NCI-H748 (cell line): Measurements from ENCODE around the gene LTBP3.

Experiments used
- DNase-seq: peaks from one replicate; lab custom pipeline; 2025; ENCODE audit not compliant: unreplicated experiment; lab: John Stamatoyannopoulos, UW

LTBP3 gene

DNA sequence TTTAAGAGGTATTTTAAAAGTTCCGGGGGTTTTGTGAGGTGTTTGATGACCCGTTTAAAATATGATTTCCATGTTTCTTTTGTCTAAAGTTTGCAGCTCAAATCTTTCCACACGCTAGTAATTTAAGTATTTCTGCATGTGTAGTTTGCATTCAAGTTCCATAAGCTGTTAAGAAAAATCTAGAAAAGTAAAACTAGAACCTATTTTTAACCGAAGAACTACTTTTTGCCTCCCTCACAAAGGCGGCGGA lies 59.5 kb downstream of the LTBP3 start:
- no peak for DNase-seq

DNA sequence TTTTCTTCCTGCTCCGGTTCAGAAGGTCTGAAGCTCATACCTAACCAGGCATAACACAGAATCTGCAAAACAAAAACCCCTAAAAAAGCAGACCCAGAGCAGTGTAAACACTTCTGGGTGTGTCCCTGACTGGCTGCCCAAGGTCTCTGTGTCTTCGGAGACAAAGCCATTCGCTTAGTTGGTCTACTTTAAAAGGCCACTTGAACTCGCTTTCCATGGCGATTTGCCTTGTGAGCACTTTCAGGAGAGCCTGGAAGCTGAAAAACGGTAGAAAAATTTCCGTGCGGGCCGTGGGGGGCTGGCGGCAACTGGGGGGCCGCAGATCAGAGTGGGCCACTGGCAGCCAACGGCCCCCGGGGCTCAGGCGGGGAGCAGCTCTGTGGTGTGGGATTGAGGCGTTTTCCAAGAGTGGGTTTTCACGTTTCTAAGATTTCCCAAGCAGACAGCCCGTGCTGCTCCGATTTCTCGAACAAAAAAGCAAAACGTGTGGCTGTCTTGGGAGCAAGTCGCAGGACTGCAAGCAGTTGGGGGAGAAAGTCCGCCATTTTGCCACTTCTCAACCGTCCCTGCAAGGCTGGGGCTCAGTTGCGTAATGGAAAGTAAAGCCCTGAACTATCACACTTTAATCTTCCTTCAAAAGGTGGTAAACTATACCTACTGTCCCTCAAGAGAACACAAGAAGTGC lies 60.0 kb downstream of the LTBP3 start:
- DNase-seq = peak; percentile 78

DNA sequence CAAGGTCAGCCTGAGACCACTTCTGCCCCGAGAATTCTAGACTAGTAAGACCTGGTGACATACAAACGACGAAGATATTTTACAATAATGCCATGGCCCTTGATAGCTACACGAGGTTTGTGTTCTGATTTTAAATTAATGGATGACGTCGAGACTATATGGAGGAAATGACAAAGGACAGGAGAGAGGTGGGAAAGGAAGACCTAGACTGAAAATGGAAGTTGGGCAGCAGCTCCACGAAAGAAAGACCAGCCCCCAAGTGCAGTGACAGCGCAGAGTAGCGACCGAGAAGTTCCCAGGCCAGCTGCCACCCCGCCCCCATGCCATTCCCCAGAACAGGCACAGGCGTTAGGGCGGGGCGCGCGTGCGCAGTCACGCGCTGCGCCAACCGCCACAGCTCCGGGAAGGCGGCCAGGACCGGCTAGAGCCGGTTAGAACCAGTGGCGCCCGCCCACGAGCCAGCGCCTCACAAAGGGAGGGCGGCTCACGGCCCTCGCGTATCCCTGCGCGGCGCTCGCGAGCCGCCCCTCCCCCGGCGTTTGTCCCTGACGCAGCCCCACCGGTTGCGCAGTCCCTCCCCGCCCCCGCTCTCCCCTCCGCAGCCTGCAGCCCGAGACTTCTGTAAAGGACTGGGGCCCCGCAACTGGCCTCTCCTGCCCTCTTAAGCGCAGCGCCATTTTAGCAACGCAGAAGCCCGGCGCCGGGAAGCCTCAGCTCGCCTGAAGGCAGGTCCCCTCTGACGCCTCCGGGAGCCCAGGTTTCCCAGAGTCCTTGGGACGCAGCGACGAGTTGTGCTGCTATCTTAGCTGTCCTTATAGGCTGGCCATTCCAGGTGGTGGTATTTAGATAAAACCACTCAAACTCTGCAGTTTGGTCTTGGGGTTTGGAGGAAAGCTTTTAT lies 60.8 kb downstream of the LTBP3 start:
- DNase-seq = peak; percentile 99

DNA sequence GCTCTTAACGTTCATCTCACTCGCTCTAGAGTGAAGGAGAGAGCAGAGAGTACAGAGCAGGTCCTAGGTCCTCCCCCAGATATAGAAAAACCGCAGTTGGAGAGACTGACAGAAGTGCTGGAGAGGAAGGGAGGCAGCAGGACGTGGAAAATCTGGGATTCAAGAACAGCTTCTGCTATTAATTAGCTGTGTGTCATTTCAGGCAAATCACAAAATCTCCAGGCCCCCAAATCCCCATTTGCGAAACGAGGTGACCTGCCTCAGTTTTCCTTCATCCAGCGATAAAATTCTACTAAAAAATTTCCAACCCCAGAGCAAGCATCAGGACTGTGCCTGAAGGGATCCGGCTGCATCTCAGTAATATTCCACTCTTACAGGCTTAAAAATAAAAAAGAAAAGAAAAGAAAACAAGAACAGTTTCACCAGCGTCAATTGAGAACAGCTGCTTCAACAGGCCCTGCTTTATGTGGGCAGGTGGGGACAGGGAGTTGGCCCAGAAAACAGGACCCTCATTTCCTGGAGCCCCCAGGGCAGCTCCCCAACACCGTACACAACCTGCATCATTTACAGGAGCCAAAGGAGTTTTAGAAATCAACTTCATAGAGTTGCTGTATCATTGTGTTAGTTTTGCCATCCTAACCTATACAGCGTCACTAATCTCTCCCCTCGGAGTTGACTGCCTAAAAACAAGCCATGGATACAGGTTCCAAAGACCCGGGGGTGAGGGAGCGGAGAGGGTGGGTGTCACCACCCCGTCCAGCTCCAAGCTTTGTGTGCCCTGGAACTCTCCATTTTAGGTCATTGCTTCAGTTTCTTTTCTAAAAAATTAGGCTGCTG lies 61.6 kb downstream of the LTBP3 start:
- peak; percentile 53 for DNase-seq

DNA sequence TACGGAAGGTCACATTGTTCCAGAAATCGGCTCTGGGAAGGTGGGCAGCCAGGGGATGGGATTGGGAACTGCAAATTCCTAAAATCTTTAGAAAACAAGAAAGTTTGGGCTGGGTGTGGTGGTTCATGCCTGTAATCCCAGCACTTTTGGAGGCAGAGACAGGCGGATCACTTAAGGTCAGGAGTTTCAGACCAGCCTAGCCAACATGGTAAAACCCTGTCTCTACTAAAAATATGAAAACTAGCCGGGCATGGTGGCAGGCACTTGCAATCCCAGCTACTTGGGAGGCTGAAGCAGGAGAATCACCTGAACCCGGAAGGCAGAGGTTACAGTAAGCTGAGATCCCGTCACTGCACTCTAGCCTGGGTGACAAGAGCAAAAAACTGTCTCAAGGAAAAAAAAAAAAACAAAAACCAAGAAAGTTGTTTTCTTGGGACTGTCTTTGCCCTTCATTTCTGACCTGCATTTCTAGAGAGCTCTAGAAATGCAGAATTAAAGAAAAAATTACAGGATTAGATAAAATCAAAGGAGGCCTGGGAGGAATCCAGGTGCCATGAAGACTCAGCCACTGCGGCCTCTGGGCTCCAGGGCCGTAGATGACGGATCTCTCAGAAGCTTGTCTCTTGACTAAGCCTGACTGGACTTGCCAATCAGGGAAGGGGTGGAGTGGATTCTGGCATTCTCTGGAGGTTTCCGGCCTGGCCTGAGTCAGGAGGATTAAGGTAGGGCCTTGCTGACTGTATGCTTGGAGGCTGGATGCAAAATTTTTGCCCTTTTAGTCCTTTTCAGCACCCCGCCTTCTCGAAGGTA lies 64.6 kb downstream of the LTBP3 start:
- no peak for DNase-seq

DNA sequence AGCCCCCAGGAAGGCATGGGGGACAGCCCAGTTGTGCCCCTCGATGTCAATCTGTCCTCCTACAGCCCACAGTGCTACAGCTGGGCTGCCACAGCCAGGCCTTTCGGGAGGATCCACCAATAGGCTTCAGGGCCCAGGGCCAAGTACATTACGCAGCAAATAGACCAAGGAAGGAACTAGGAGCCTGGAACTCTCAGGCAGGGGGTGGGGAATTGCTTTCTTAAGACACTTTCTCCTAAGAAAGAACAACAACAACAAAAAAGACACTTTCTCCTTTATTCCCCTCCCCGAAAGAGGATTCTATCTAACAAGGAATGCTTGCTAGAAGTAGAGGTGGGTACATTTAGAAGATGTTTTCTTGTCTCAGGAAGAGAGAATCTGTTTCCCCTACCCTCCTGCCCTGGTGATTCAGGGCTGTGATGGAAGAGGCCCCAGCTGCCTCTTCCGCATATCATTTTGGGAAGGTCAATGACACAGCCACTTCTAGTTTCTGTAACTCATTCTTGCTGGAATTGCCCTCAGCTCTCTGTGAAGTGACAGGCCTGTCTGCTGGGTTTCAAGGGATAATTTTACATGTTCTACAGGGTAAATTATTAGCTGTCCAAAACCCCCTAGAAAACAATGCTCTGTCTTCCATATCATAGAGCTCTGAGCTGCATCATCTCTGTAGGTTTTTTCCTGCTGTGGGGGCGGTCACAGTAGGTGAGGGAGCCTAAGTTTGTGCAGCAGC lies 65.4 kb downstream of the LTBP3 start:
- DNase-seq = no peak

DNA sequence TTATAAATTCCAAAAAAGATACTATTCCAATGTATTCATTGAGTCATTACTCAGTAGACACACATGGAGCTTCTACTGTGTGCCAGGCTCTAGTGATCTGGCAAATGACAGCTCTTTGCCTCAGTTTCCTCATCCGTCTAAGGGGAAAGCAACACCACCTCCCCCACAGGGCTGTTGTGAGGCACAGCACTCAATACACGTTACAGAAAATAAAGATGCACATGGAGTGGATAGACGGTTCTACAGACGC lies 65.8 kb downstream of the LTBP3 start:
- DNase-seq = no peak

DNA sequence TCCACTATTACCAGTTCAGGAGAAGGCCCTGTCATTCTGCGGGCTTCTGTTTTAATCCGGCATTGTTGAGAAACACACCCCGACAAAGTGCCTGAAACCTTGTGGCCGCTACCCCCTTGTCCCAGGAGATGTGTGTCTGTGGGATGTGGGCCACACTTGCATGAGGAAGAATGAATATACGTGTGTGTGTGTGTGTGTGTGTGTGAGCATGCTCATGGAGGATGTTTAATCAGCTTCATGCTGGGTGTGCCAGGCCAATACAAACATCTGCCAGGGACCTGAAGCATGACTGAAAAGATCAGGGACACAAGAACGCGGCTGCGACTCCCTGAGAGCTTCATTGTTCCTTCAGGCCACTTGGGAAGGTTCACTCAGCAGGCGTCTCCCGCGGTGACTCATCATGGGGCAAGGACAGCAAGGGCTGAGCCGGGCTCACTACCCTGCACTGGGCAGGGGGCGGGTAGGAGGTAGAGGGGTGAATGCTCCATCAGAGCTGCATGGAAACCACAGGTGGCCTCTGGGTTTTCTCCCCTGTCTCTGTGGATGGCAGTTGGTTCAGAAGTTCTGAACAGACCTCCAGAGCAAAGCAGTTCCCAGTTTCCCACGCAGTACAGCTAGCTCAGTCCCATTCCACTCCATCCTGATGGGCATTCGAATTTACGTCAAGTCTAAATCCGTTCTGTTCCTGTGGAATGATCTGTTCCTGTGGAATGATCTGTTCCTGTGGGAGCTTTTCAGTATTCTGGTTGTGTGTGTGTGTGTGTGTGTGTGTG lies 66.4 kb downstream of the LTBP3 start:
- DNase-seq = peak; percentile 94

DNA sequence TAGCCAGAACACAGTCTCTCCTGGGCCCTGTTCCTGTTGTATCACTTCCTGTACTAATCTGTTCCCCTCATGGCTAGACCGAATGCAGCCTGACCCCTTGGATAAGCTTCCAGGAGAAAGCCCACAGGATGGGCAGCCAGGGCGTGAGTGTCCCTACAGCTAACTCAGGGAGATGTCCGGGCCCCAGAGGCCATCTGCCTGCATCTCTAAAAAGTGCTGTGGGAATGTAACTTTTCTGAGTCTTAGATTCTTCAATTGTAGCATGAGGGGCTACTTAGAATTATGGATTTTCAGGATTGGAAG lies 67.0 kb downstream of the LTBP3 start:
- DNase-seq = no peak

DNA sequence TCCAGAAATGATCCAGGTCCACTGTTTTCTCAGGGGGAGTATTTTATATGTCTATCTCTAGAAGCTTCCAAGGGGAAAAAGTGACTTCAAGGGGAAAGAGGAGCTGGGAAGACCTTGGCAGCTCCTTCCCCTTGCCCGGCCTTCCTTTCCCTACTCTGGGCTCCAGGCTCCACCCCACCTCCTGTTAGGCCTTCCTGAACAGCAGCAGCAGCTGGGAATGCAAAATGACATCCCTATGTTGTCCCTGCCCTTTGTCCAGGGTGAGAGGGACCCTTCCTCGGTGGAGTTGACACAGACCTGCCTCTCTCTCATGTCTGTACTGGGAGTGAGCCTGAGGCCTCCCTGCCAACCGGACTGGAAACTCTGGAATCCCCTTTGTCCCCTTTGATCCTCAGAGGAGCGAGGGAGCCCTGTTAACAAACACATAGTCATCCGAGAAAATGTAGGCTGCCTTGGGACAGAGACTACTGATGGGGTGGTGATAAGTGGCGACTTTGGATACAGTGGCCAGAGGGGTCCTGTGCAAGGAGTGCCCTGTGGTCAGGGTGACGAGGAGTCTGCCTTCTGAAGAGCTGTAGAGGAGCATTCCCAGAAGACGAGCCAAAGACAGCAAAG lies 68.3 kb downstream of the LTBP3 start:
- no peak for DNase-seq

DNA sequence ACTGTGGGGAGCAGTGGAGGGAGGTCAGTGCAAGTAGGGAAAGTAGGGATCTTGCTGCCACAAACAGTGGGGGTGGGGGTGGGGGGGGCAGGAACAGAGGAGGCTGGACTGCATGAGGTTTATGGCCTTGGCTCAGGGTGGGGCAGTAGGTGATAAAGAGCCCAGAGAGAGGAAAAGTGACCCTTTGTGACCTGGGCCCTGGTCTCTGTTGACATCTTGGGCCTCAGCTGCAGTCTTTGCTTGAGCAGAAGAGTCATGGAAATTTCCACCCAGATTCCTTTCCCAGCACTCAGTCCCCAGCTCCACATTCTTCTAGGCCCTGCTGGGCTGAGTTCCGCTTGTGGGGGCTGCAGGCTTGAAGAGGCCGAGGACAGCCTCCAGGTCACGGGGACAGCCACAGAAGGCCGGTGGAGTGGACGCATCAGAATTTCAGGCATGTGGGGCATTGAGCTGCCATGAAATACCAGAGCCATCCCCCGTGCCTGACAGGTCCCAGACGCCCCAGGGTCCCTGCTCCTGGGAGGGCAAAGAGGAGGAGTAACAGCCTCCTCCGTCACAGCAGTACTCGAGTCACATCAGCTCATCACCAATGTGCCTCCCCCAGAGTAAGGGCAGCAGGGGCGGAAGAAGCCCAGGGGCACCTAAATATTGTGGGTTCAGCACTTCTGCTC lies 69.0 kb downstream of the LTBP3 start:
- DNase-seq = no peak
